Measurements from ENCODE around the gene SPTBN4.

The SPTBN4 gene

DNA sequence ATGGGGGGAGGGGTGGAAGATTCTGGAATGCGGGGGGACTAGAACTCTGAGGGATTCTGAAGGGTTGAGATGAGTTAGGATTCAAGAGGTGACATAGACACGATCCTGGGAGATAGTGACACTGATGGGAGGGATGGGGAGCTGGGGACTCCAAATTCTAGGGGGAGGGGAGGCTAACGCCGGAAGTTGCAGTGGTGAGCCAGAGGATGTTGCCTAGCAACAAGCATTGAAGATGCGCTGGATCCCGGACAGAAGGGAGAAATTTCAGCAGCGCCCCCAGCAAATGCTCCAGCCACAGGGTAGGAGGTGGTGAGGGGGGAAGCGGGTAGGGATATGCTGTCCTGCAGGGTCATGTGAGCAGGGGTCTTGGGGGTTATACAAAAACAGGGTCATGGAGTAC lies 127.5 kb downstream of the SPTBN4 start:
- no peak overlapping the region for H3K4me3 Mint-ChIP-seq
- H3K36me3 Mint-ChIP-seq, result no peaks in the 10 kb centered on the region
- H3K9me3 Mint-ChIP-seq (ENCODE audit: low read depth), result no peaks in the 10 kb centered on the region
- peaks cover 24% of the 10 kb centered on the region for H3K4me1 Mint-ChIP-seq (ENCODE audit: low read depth)
- no peak overlapping the region for H3K27ac Mint-ChIP-seq
- peaks cover 7% of the 10 kb centered on the region for H3K27me3 Mint-ChIP-seq

DNA sequence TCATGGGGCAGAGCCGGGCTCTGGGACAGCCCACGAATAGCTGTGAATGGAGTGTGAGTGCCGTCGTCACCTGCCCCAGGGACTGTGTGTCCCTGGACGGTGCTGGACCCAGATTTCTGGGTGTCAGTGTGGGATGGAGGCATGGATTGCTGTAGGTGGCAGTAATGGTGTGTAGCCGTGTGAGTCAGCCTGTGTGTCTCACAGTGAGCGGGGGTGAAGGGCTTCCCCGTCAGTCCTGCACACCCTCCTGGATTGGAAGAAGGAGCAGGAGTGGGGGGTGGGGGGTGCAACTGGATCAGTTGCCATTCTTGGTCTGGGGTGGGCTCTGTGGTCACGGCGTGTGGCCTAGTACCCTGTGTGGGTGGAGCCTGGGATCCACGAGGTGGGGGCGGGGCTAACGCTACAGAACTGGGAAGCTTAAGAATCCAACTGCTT lies 127.9 kb downstream of the SPTBN4 start:
- Mint-ChIP-seq H3K27ac (no peak overlapping the region), H3K9me3 (ENCODE audit: low read depth) (no peaks in the 10 kb centered on the region), H3K4me1 (ENCODE audit: low read depth) (peaks cover 29% of the 10 kb centered on the region), H3K27me3 (peaks cover 10% of the 10 kb centered on the region), H3K36me3 (no peaks in the 10 kb centered on the region), H3K4me3 (no peak overlapping the region)

GRCh38 chr19:40596608-40597328 lies 130.0 kb downstream of the SPTBN4 start:
- Mint-ChIP-seq H3K27ac (no peak overlapping the region), H3K4me1 (ENCODE audit: low read depth) (peaks cover 38% of the 10 kb centered on the region), H3K4me3 (peak overlapping the region; percentile 42), H3K9me3 (ENCODE audit: low read depth) (no peaks in the 10 kb centered on the region), H3K36me3 (no peaks in the 10 kb centered on the region), H3K27me3 (peaks cover 14% of the 10 kb centered on the region)

DNA sequence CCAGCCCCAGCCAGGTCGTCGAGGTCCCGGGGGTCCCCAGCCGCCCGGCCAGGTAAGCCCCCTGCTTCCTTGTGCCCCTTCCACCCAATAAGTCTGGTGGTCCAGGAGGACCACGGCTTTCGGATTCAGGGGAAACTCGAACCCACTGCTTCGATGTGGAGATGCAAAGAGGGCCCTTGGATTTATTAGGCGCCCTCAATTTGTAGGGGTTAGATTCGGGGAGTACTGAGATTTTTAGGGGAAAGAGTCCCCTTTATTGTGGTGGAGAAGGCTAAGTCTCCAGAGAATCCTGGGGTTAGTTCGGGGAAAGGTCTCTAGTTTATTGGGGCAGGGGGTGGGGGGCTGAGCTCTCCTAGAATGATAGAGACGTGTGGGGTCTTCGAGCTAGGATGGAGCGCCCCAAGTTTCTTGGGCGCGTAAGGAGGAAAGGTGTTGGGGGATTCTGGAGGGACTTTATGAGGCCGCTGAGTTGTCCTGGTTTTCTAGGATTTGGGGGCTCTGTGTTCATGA lies 130.6 kb downstream of the SPTBN4 start:
- H3K36me3 Mint-ChIP-seq, result no peaks in the 10 kb centered on the region
- H3K4me3 Mint-ChIP-seq, result peak overlapping the region; percentile 47
- no peak overlapping the region for H3K27ac Mint-ChIP-seq
- H3K9me3 Mint-ChIP-seq (ENCODE audit: low read depth), result no peaks in the 10 kb centered on the region
- H3K4me1 Mint-ChIP-seq (ENCODE audit: low read depth), result peaks cover 42% of the 10 kb centered on the region
- peaks cover 14% of the 10 kb centered on the region for H3K27me3 Mint-ChIP-seq

DNA sequence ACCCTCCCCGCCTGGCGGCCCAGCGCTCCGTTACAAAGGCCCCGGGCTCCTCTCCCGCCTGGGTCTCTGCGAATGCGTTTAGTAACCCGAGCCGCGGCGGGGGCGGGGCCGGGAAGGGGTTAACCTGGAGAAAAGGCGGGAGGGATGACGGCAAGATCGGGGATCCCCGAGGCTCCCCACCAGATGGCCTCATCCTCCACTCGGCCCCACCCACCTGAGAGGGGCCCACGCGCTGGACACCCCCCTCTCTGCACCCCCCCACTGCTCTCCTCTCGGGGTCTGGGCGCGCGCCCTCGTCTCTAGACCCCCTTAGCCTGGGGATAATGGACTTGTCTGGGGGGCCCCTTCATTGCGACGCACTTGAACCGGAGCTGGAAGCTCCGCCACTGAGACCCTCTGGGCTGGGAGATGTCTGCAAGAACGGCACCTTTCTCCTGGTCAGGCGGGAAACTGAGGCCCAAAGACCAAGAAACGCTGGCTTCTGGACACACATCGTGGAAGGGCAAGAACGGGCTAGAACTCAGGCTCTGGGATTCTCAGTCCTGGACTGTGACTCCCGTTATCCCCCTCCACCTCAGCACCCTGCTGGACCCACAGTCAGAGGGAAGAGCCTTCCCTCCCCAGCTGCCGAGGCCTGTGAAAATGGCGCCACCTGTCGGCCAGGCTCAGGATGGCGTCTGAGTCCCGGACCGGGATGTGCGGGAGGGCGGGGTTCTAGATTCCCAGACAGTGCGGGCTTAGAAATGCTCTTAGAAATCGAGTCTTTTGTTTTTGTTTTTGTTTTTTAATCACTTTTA lies 131.5 kb downstream of the SPTBN4 start:
- Mint-ChIP-seq H3K4me1 (ENCODE audit: low read depth) (peaks cover 47% of the 10 kb centered on the region), H3K27me3 (peaks cover 14% of the 10 kb centered on the region), H3K9me3 (ENCODE audit: low read depth) (no peaks in the 10 kb centered on the region), H3K4me3 (peak overlapping the region; percentile 20), H3K27ac (no peak overlapping the region), H3K36me3 (no peaks in the 10 kb centered on the region)

DNA sequence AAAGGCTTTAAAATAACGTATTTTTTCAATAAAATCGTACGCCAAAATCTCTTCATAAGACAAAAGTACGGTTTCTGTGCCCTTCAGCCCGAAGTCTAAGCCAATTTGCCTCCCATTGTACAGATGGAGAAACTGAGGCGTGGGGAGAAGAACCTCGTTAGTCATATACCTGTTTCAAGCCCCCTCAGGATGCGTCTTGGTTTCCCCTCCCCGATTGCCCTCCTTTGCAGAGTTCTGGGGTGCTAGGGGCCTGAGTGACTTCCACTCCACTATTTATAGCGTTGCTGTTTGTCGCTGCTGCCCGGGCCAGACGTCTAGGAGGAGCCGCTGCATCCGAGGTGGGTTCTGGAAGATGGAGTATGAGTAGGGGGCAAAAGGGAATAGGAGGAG lies 132.1 kb downstream of the SPTBN4 start:
- peaks cover 14% of the 10 kb centered on the region for H3K27me3 Mint-ChIP-seq
- no peaks in the 10 kb centered on the region for H3K36me3 Mint-ChIP-seq
- H3K9me3 Mint-ChIP-seq (ENCODE audit: low read depth), result no peaks in the 10 kb centered on the region
- H3K4me3 Mint-ChIP-seq, result peak overlapping the region; percentile 20
- no peak overlapping the region for H3K27ac Mint-ChIP-seq
- H3K4me1 Mint-ChIP-seq (ENCODE audit: low read depth), result peaks cover 48% of the 10 kb centered on the region

- peaks cover 50% of the 10 kb centered on the region for H3K4me1 Mint-ChIP-seq (ENCODE audit: low read depth)
- no peaks in the 10 kb centered on the region for H3K9me3 Mint-ChIP-seq (ENCODE audit: low read depth)
- H3K27me3 Mint-ChIP-seq, result peaks cover 14% of the 10 kb centered on the region
- H3K4me3 Mint-ChIP-seq, result peak overlapping the region; percentile 54
- no peak overlapping the region for H3K27ac Mint-ChIP-seq
- no peaks in the 10 kb centered on the region for H3K36me3 Mint-ChIP-seq
These were observed 132.6 kb downstream of the SPTBN4 start for GRCh38 chr19:40599331-40599901.

GRCh38 chr19:40599902-40600569 lies 133.2 kb downstream of the SPTBN4 start:
- Mint-ChIP-seq H3K4me3 (peak overlapping the region; percentile 73), H3K27ac (no peak overlapping the region), H3K27me3 (peaks cover 14% of the 10 kb centered on the region)

GRCh38 chr19:40600570-40601133 lies 133.9 kb downstream of the SPTBN4 start:
- peaks cover 14% of the 10 kb centered on the region for H3K27me3 Mint-ChIP-seq
- H3K4me3 Mint-ChIP-seq, result peak overlapping the region; percentile 73
- H3K36me3 Mint-ChIP-seq, result no peaks in the 10 kb centered on the region
- H3K27ac Mint-ChIP-seq, result no peak overlapping the region
- H3K4me1 Mint-ChIP-seq (ENCODE audit: low read depth), result peaks cover 49% of the 10 kb centered on the region
- H3K9me3 Mint-ChIP-seq (ENCODE audit: low read depth), result no peaks in the 10 kb centered on the region

More at GRCh38 chr19:40599902-40600569, 133.2 kb downstream of the SPTBN4 start:
- H3K4me1 Mint-ChIP-seq (ENCODE audit: low read depth), result peaks cover 46% of the 10 kb centered on the region
- no peaks in the 10 kb centered on the region for H3K9me3 Mint-ChIP-seq (ENCODE audit: low read depth)
- no peaks in the 10 kb centered on the region for H3K36me3 Mint-ChIP-seq

- no peak within 1 kb of the TSS for H3K27ac Mint-ChIP-seq
- peaks cover 14% of the 10 kb centered on the region for H3K27me3 Mint-ChIP-seq
- no peaks in the 10 kb centered on the region for H3K9me3 Mint-ChIP-seq (ENCODE audit: low read depth)
- peak within 1 kb of the TSS; percentile 74 for H3K4me3 Mint-ChIP-seq
- H3K4me1 Mint-ChIP-seq (ENCODE audit: low read depth), result peaks cover 54% of the 10 kb centered on the region
- H3K36me3 Mint-ChIP-seq, result no peaks in the 10 kb centered on the region
These were observed 134.6 kb downstream of the SPTBN4 start, which contains the start of gene LTBP4 for GRCh38 chr19:40601134-40601974. LTBP4 (plus strand) TSS chr19:40601369; CDS start chr19:40601388, 19 bp downstream.

GRCh38 chr19:40603071-40603388 lies 136.2 kb downstream of the SPTBN4 start:
- no peak overlapping the region for H3K27ac Mint-ChIP-seq
- H3K9me3 Mint-ChIP-seq (ENCODE audit: low read depth), result no peaks in the 10 kb centered on the region
- peak overlapping the region; percentile 43 for H3K4me3 Mint-ChIP-seq
- peaks cover 10% of the 10 kb centered on the region for H3K27me3 Mint-ChIP-seq
- H3K36me3 Mint-ChIP-seq, result no peaks in the 10 kb centered on the region
- H3K4me1 Mint-ChIP-seq (ENCODE audit: low read depth), result peaks cover 55% of the 10 kb centered on the region

DNA sequence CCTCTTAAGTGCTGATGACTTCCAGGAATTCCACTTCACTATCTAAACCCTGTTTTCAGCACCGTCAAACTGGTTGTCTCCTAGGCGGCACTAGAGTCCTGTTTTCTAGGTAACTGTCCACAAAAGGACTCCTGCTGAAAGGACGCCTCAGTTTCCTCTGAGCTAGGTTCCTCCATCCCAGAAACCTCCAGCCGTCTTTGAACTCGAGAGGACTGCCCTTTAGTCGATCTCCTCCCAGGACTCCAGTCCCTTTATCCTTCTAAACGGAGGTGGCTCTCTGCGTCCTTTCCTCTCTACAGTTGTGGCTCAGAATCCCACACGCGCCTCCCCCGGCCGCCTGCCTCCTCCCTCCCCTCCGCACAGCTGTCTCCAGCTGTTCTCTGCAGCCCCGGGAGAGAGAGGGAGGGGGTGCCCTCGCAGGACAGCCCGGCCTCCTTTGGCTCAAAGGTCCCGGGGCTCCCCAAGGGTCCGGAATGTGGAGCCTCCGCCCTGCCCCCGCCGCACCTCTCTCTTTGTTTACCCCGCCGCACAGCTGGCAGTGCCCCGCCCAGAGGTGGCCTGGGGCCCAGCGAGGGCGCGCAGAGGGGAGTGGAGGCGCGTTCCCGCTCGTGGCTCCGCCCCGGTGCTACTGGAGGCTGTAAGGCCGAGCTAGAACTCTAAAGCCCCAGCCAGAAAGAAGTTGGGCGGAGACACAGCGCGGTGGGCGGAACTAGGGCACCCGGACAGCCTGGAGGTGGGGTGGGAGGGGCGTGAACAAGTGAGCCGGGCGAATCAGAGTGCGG lies 136.8 kb downstream of the SPTBN4 start:
- H3K4me1 Mint-ChIP-seq (ENCODE audit: low read depth), result peaks cover 53% of the 10 kb centered on the region
- no peaks in the 10 kb centered on the region for H3K9me3 Mint-ChIP-seq (ENCODE audit: low read depth)
- H3K27me3 Mint-ChIP-seq, result peaks cover 10% of the 10 kb centered on the region
- peak overlapping the region; percentile 73 for H3K27ac Mint-ChIP-seq
- peak overlapping the region; percentile 83 for H3K4me3 Mint-ChIP-seq
- H3K36me3 Mint-ChIP-seq, result no peaks in the 10 kb centered on the region

GRCh38 chr19:40604171-40604646 lies 137.4 kb downstream of the SPTBN4 start:
- H3K27ac Mint-ChIP-seq, result peak overlapping the region; percentile 73
- peaks cover 7% of the 10 kb centered on the region for H3K27me3 Mint-ChIP-seq
- H3K4me1 Mint-ChIP-seq (ENCODE audit: low read depth), result peaks cover 54% of the 10 kb centered on the region

More at GRCh38 chr19:40604171-40604646, 137.4 kb downstream of the SPTBN4 start:
- Mint-ChIP-seq H3K4me3 (peak overlapping the region; percentile 83), H3K36me3 (no peaks in the 10 kb centered on the region), H3K9me3 (ENCODE audit: low read depth) (no peaks in the 10 kb centered on the region)

All from activated naive CD8-positive, alpha-beta T cell (primary cell).